Testis (tissue), 3 donors: ENCODE data around the gene SKAP1. TPM values are rescaled to one million over a fixed set of nuclear protein-coding genes. Genes with fewer than 3 reads are reported as not detected.

Experiments
- DNase-seq: peaks from one replicate; pipeline ENCODE4 v3.0.0-alpha.2; 2019
- H3K27ac ChIP-seq, 2 donors: fragments of 200-600 bp; sonication (generic); one replicate each; pipeline ENCODE4 v1.5.1; 2019
- H3K27me3 ChIP-seq: fragments of 200-600 bp; sonication (generic); one replicate; pipeline ENCODE4 v1.5.1; 2019
- H3K36me3 ChIP-seq: fragments of 200-600 bp; sonication (generic); one replicate; pipeline ENCODE4 v1.5.1; 2017; ENCODE audit warnings: low read depth; ENCODE audit errors: missing control alignments
- H3K4me1 ChIP-seq: fragments of 200-600 bp; sonication (generic); one replicate; pipeline ENCODE4 v1.5.1; 2019
- H3K4me3 ChIP-seq, 2 donors: fragments of 200-600 bp; sonication (generic); one replicate each; pipeline ENCODE4 v1.5.1; 2017 to 2019
- H3K9me3 ChIP-seq: fragments of 200-600 bp; sonication (generic); one replicate; pipeline ENCODE4 v1.5.1; 2017
- CTCF ChIP-seq, 3 experiments: fragments of 450-650 bp in 2 of 3; fragments of 200-600 bp in 1 of 3; sonication (generic) in 1 of 3; IDR thresholded peaks; one replicate each; pipeline ENCODE4 v1.5.1; 2016 to 2019; ENCODE audit warnings: antibody characterized with exemption in 3 of 3, mild to moderate bottlenecking in 2 of 3, moderate library complexity in 1 of 3
- POLR2A ChIP-seq: fragments of 450-650 bp; IDR thresholded peaks from one replicate; pipeline ENCODE4 v1.6.1; 2017; ENCODE audit warnings: antibody characterized with exemption, mild to moderate bottlenecking, moderate library complexity
- WGBS, 2 donors: methylation state at CpG; one replicate each; pipeline ENCODE4 v1.1.5; 2018; 5-methylcytosine and 5-hydroxymethylcytosine counted together
- intact Hi-C: fragments of 100-400 bp; cut with DNase I; formaldehyde crosslinking; loops from one replicate; pipeline ENCODE4 v1.15.1; 2023; ENCODE audit warnings: low total_unique reads
- microRNA counts, 2 donors: library from miRNA; unstranded; fragments of <30 nt; microRNA quantifications; one replicate each; lab custom pipeline; 2016
- microRNA-seq, 2 donors: library from miRNA; unstranded; fragments of <30 nt; microRNA quantifications; one replicate each; pipeline ENCODE4, GENCODE V29; 2016; ENCODE audit warnings: borderline number of aligned reads in 2 of 2, borderline replicate concordance in 1 of 2
- polyA plus RNA-seq: library from polyadenylated mRNA; stranded (reverse); fragments of 350-450 nt; fragmentation: Illumina TruSeq; extraction: RNeasy Lipid Tissue Mini Kit (QIAGEN cat#74804); gene quantifications from one replicate; pipeline ENCODE4 v1.2.3, GENCODE V29; 2014; ENCODE audit warnings: low read depth, low replicate concordance; ENCODE audit not compliant: insufficient read depth
- small RNA-seq, 2 donors: library from RNA; depleted of rRNA; stranded (forward); fragments of <200 nt; gene quantifications; one replicate each; pipeline ENCODE3, GENCODE V24; 2016
- total RNA-seq, 2 donors: library from RNA; depleted of rRNA; stranded (reverse); fragments of >200 nt; gene quantifications; one replicate each; pipeline ENCODE4 v1.2.3, GENCODE V29; 2016

The SKAP1 gene
- total and polyA plus RNA-seq, 3 donors from 2014 or later, result 9.0 to 34.1 (median 16.9) TPM

GRCh38 chr17:48095611-48096010 lies 334.4 kb downstream of the SKAP1 start:
- no peaks in the 10 kb centered on the region for H3K36me3 ChIP-seq
- H3K27me3 ChIP-seq, result no peaks in the 10 kb centered on the region
- H3K9me3 ChIP-seq, result no peaks in the 10 kb centered on the region
- DNase-seq, result no peak
- peaks cover 4% of the 10 kb centered on the region for H3K4me1 ChIP-seq
- H3K4me3 ChIP-seq, result no peak overlapping the region
- H3K27ac ChIP-seq, result no peak overlapping the region
- intact Hi-C loops, result no loop called here
- WGBS, 2 donors, result 71% methylated on average over 4 of the region's 4 CpGs
- TF ChIP-seq POLR2A (no peak), CTCF (IDR thresholded peaks at IDR 0.05) (no peak)

GRCh38 chr17:48093341-48094045 lies 336.5 kb downstream of the SKAP1 start:
- H3K27me3 ChIP-seq, result no peaks in the 10 kb centered on the region
- 88 to 91% methylated on average over 11 of the region's 11 CpGs for WGBS, 2 donors
- no peaks in the 10 kb centered on the region for H3K4me1 ChIP-seq
- H3K9me3 ChIP-seq, result no peaks in the 10 kb centered on the region
- DNase-seq, result no peak
- no peak for TF ChIP-seq POLR2A
- no peak for TF ChIP-seq CTCF (IDR thresholded peaks at IDR 0.05)
- H3K4me3 ChIP-seq, result no peak overlapping the region
- no peaks in the 10 kb centered on the region for H3K36me3 ChIP-seq
- intact Hi-C loops, result no loop called here
- H3K27ac ChIP-seq, result no peak overlapping the region

- intact Hi-C loops, result loop anchor here (10.0 kb wide), 1 partner anchor 50 kb away; no protein-coding TSS in a partner anchor
- Histone ChIP-seq H3K4me1 (no peaks in the 10 kb centered on the region), H3K27me3 (no peaks in the 10 kb centered on the region), H3K4me3 (no peak overlapping the region), H3K36me3 (no peaks in the 10 kb centered on the region), H3K27ac (no peak overlapping the region), H3K9me3 (no peaks in the 10 kb centered on the region)
- TF ChIP-seq CTCF (IDR thresholded peaks at IDR 0.05), result no peak
- TF ChIP-seq POLR2A, result no peak
- no peak for DNase-seq
- 68 to 70% methylated on average over 2 of the region's 2 CpGs for WGBS, 2 donors
These were observed 345.1 kb downstream of the SKAP1 start for GRCh38 chr17:48084932-48085331.

MicroRNA genes within 50 kb of the gene (microRNA counts, 767-probe panel; counts per million panel counts)
- 0 to 152 counts per million in 2 donors for microRNA hsa-miR-1203 (lab: Ali Mortazavi, UCI)

Small RNA genes within 50 kb of the gene (microRNA-seq; reads per million reads assigned to microRNA genes)
- 0 reads per million in 2 donors for gene MIR1203

Small RNA genes within 50 kb of the gene (small RNA-seq; reads per million reads assigned to genes)
- gene MIR1203 (0 reads per million in 2 donors), gene RF00012 (0 reads per million in 2 donors), gene RF00019 (0 reads per million in 2 donors), gene RNU6-1152P (0 reads per million in 2 donors), gene RNU6-1201P (0 to 0.09 reads per million in 2 donors)

Other genes starting within 250 kb of the SKAP1 start
- gene HOXB1, start 100.8 kb upstream of the SKAP1 start, total RNA-seq, result 1 to 10 TPM in 1 of 2 donors, not detected in 1; 1.1 TPM
- gene HOXB1, start 100.8 kb upstream of the SKAP1 start, polyA plus RNA-seq, result not detected
- 1 to 10 TPM; 1.8 to 3.3 TPM for gene HOXB2, start 114.9 kb upstream of the SKAP1 start, total RNA-seq
- gene HOXB2, start 114.9 kb upstream of the SKAP1 start, polyA plus RNA-seq, result 4.2 TPM
- gene HOXB4, start 148.1 kb upstream of the SKAP1 start, total RNA-seq, result 1 to 10 TPM; 1.6 to 1.8 TPM
- 1.6 TPM for gene HOXB4, start 148.1 kb upstream of the SKAP1 start, polyA plus RNA-seq
- gene HOXB3, start 160.0 kb upstream of the SKAP1 start, total RNA-seq, result 10 to 100 TPM in 1 of 2 donors, 1 to 10 TPM in 1; 9.2 to 10.6 TPM
- gene HOXB3, start 160.0 kb upstream of the SKAP1 start, polyA plus RNA-seq, result 11.4 TPM
- under 1 TPM; 0.50 to 0.71 TPM for gene HOXB5, start 163.6 kb upstream of the SKAP1 start, total RNA-seq
- gene HOXB5, start 163.6 kb upstream of the SKAP1 start, polyA plus RNA-seq, result 1.7 TPM
- gene HOXB6, start 174.8 kb upstream of the SKAP1 start, total RNA-seq, result 1 to 10 TPM; 2.0 to 4.3 TPM
- gene HOXB6, start 174.8 kb upstream of the SKAP1 start, polyA plus RNA-seq, result 3.0 TPM
- 1 to 10 TPM; 2.8 to 3.2 TPM for gene HOXB7, start 180.8 kb upstream of the SKAP1 start, total RNA-seq
- 4.4 TPM for gene HOXB7, start 180.8 kb upstream of the SKAP1 start, polyA plus RNA-seq
- gene HOXB8, start 185.1 kb upstream of the SKAP1 start, total RNA-seq, result 1 to 10 TPM; 2.0 to 2.7 TPM
- 1.2 TPM for gene HOXB8, start 185.1 kb upstream of the SKAP1 start, polyA plus RNA-seq
- under 1 TPM; 0.31 to 0.94 TPM for gene HOXB9, start 196.1 kb upstream of the SKAP1 start, total RNA-seq
- 0.76 TPM for gene HOXB9, start 196.1 kb upstream of the SKAP1 start, polyA plus RNA-seq